Urinary bladder (tissue), 4 donors: Measurements from ENCODE around the gene CDK11A. TPM values are rescaled to one million over a fixed set of nuclear protein-coding genes. Genes with fewer than 3 reads are reported as not detected.
"Not testable (repeated sequence)": the region's sequence is repeated elsewhere in the genome, so short reads cannot be mapped to it uniquely, and the experiment has no call there.

ENCODE experiments used
- DNase-seq: peaks from one replicate; pipeline ENCODE4 v3.0.0-alpha.2; 2015; ENCODE audit errors: extremely low spot score
- H3K27ac ChIP-seq: one replicate; pipeline ENCODE4 v1.5.1; 2013; ENCODE audit warnings: low read depth, mild to moderate bottlenecking, moderate library complexity
- H3K36me3 ChIP-seq: one replicate; pipeline ENCODE4 v1.6.1; 2013; ENCODE audit warnings: mild to moderate bottlenecking, moderate library complexity; ENCODE audit not compliant: insufficient read depth
- H3K4me1 ChIP-seq: one replicate; pipeline ENCODE4 v1.6.1; 2013; ENCODE audit warnings: mild to moderate bottlenecking, moderate library complexity; ENCODE audit not compliant: insufficient read depth
- H3K4me3 ChIP-seq: one replicate; pipeline ENCODE4 v1.5.1; 2013; ENCODE audit warnings: low read depth, low read length
- WGBS: extraction: QIAGEN DNeasy Blood & Tissue Kit; methylation state at CpG from one replicate; pipeline ENCODE4 v1.1.7; 2013; 5-methylcytosine and 5-hydroxymethylcytosine counted together
- polyA plus RNA-seq: library from polyadenylated mRNA; stranded (reverse); fragments of 200-250 nt; gene quantifications from one replicate; pipeline ENCODE4 v1.2.3, GENCODE V29; 2013
- total RNA-seq: library from RNA; depleted of rRNA; stranded (reverse); fragments of >200 nt; gene quantifications from one replicate; pipeline ENCODE4 v1.2.3, GENCODE V29; 2014
- donor health status: healthy with polysubstance abuse.
- donor health status: healthy.

Gene CDK11A
- total and polyA plus RNA-seq, 2 donors, result 15.2 to 20.2 TPM

- 90% methylated on average over 19 of the region's 23 CpGs for WGBS
- not testable (repeated sequence) for H3K4me1 ChIP-seq, H3K27ac ChIP-seq, H3K4me3 ChIP-seq, DNase-seq, H3K36me3 ChIP-seq
These were observed 27.5 kb downstream of the CDK11A start for GRCh38 chr1:1696431-1697357.

- peak within 1 kb of the TSS; percentile 49 for H3K4me3 ChIP-seq
- peak within 1 kb of the TSS; percentile 85 for H3K27ac ChIP-seq
- peak; percentile 57 for DNase-seq
- H3K36me3 ChIP-seq, H3K4me1 ChIP-seq: not testable (repeated sequence)
- WGBS, result under 1% methylated on average over 23 of the region's 98 CpGs
These were observed 31.2 kb downstream of the CDK11A start, which contains the start of gene SLC35E2B for GRCh38 chr1:1692714-1693647. TSS of gene SLC35E2B (minus strand) at chr1:1692795. CDS start at chr1:1676699, 16,096 bp downstream.

DNA sequence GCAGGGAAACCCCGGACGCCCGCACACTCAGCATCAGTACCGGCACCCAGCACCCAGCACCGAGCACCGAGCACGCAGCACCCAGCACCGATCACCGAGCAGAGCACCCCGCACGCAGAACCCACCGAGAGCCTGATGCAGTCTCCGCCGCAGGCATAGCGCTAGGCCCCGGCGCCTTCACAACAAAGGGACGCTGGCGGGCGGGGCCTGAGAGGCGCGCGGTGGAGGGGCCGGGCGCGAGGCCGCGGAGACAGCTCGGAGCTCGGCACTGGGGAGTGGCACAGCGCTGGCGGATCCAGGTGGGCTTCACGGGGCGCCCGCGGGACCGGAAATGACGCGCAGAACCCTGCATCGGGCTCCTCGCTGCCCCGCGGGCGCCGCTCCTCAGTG lies 31.8 kb downstream of the CDK11A start:
- not testable (repeated sequence) for H3K36me3 ChIP-seq, DNase-seq, H3K4me1 ChIP-seq
- peak overlapping the region; percentile 49 for H3K4me3 ChIP-seq
- H3K27ac ChIP-seq, result peak overlapping the region; percentile 85
- WGBS, result 1% methylated on average over 29 of the region's 45 CpGs

- not testable (repeated sequence) for H3K27ac ChIP-seq, H3K4me3 ChIP-seq, H3K4me1 ChIP-seq, DNase-seq, H3K36me3 ChIP-seq
- WGBS, result 10% methylated on average over 3 of the region's 16 CpGs
These were observed 32.7 kb downstream of the CDK11A start for GRCh38 chr1:1691443-1691842.

- not testable (repeated sequence) for H3K4me3 ChIP-seq, H3K36me3 ChIP-seq, H3K4me1 ChIP-seq, H3K27ac ChIP-seq, DNase-seq
- 91% methylated on average over 7 of the region's 7 CpGs for WGBS
These were observed 34.6 kb downstream of the CDK11A start for GRCh38 chr1:1689526-1689925.

DNA sequence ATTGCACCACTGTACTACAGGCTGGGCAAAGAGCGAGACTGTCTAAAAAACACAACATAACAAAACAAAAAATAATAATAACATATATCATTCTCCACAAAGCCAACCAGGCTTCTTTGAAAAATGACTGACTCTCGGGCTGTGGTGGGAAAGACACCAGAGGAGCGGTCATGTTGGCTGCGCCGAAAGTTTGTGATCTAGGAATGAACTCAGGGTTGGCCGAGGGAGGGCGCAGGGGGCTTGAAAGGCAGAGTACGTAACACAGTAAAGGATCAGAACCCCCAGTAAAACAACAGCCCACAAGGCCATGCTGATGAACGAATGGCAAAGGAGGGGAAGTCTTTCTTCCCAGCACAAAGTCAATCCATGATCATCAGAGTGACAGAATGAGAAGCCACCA lies 36.3 kb downstream of the CDK11A start:
- H3K4me3 ChIP-seq, result no peak overlapping the region
- no peak for DNase-seq
- 85% methylated on average over 9 of the region's 9 CpGs for WGBS
- no peaks in the 10 kb centered on the region for H3K4me1 ChIP-seq
- no peaks in the 10 kb centered on the region for H3K36me3 ChIP-seq
- no peak overlapping the region for H3K27ac ChIP-seq

- DNase-seq, result no peak
- H3K4me3 ChIP-seq, result no peak overlapping the region
- H3K36me3 ChIP-seq, result no peaks in the 10 kb centered on the region
- 86% methylated on average over 28 of the region's 28 CpGs for WGBS
- H3K4me1 ChIP-seq, result no peaks in the 10 kb centered on the region
- H3K27ac ChIP-seq, result no peak overlapping the region
These were observed 40.0 kb downstream of the CDK11A start for GRCh38 chr1:1684031-1684681.

DNA sequence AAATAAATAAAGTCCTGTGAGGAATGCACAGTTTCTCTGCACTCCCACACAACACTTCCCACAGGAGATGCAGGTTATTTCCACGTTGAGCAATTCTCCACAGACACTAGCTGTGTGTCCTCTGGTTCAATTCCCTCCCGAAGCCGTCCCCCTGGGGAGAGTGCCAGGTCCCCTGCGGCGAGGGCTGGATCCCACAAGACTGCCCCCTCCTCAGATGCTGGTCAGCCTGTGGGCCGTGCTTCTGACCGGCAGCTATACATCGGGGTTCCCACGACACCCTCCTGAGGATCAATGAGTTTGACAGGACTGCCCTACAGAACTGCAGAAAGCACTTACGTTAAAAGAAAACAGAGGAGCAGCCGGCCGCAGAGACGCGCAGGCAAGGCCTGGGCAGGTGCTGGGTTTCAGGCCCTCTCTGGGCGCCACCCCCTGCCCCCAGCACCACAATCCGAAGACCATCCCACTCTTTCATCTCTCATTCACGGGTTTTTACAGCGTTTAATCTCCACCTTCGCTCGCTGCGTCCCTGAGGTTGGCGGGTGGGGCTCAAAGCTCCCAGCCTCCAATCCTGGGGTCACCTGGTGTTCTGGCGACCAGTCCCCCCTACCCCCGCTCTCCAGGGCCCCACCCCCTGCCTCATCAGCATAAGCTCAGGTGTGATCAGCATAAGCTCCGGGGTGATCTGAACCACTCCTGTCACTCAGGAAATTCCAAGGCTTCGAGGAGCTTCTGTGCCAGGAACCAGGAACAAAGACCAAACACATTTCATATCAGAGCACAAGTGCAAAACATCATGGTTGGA lies 40.9 kb downstream of the CDK11A start:
- Histone ChIP-seq H3K4me3 (no peak overlapping the region), H3K36me3 (no peaks in the 10 kb centered on the region), H3K4me1 (no peaks in the 10 kb centered on the region), H3K27ac (no peak overlapping the region)
- no peak for DNase-seq
- 67% methylated on average over 26 of the region's 26 CpGs for WGBS

DNA sequence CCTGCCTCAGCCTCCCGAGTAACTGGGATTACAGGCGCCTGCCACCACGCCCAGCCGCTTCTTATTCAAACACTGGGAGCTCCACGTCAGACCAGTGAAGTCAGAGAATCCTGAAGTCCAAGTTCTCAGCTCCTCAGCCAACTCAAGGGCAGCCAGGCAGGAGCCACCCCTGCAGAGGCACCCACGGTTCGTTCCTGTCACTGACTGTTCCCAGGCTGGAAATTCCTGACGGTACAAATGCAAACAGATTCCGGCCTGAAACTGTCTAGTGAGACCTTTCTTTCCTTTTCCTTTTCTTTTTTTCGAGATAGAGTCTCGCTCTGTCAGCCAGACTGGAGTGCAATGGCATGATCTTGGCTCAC lies 43.3 kb downstream of the CDK11A start:
- H3K4me1 ChIP-seq, result no peaks in the 10 kb centered on the region
- WGBS, result 74% methylated on average over 11 of the region's 11 CpGs
- no peak overlapping the region for H3K4me3 ChIP-seq
- no peaks in the 10 kb centered on the region for H3K36me3 ChIP-seq
- no peak for DNase-seq
- H3K27ac ChIP-seq, result no peak overlapping the region

- H3K4me1 ChIP-seq, result no peaks in the 10 kb centered on the region
- H3K4me3 ChIP-seq, result no peak overlapping the region
- H3K36me3 ChIP-seq, result no peaks in the 10 kb centered on the region
- no peak overlapping the region for H3K27ac ChIP-seq
- no peak for DNase-seq
- 91% methylated on average over 32 of the region's 32 CpGs for WGBS
These were observed 43.9 kb downstream of the CDK11A start for GRCh38 chr1:1680031-1680911.

DNA sequence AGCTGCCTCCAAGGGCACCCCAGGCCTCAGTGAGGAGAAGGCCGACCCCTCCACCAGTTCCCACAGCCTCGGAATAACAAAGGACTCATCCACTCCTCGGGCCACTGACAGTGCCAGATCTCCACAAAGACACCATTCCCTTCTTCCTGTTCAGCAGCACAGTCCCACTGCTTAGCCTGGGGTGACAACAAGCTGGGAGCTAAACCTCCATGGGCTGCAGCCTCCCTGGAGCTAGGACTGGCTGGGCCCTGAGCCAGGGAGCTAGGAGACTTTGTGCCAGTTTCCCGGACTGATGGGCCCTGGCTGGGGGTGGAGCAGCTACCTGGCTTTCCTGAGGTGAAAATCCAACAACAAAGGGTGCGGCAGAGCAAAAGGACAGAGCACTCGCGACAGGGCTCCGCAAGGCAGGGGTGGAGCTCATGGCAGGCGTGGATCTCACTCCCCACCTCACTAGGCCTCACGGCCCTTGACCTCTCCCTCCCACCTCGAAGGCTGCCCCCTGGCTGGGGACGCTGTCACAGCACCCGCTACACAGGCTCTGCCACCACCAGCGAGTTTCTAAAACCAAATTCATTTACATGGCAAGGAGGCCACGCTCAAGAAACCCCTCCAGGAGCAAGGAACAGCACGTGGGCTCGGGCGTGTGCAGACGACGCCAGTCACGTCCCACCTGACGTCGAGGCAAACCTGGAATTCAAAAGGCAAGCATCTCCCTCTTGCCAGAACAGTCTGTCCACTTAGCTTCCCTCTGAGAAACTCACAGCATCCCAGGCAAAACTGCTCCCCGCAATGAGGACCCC lies 45.4 kb downstream of the CDK11A start:
- Histone ChIP-seq H3K4me1 (no peaks in the 10 kb centered on the region), H3K27ac (no peak overlapping the region), H3K36me3 (no peaks in the 10 kb centered on the region), H3K4me3 (no peak overlapping the region)
- WGBS, result 72% methylated on average over 24 of the region's 24 CpGs
- no peak for DNase-seq
